Trophoblast cell (in vitro differentiated cells and primary cell): Measurements from ENCODE around the gene ELOVL2.

Experiments used
- DNase-seq, 2 donors: peaks; one replicate each; pipeline ENCODE4 v3.0.0-alpha.2; 2016
- H2AFZ ChIP-seq: 2 replicates; pipeline ENCODE4 v1.6.1; 2013; ENCODE audit warnings: low read length, moderate library complexity, mild to moderate bottlenecking; ENCODE audit not compliant: insufficient read depth, poor library complexity
- H2AK5ac ChIP-seq: 2 replicates; pipeline ENCODE4 v1.6.1; 2013; ENCODE audit warnings: mild to moderate bottlenecking, low read length
- H2BK120ac ChIP-seq: 2 replicates; pipeline ENCODE4 v1.6.1; 2013; ENCODE audit warnings: low read length, mild to moderate bottlenecking, moderate library complexity; ENCODE audit not compliant: insufficient read depth, poor library complexity
- H2BK12ac ChIP-seq: 2 replicates; pipeline ENCODE4 v1.6.1; 2013; ENCODE audit warnings: mild to moderate bottlenecking, low read length, moderate library complexity
- H2BK5ac ChIP-seq: 2 replicates; pipeline ENCODE4 v1.6.1; 2013; ENCODE audit warnings: low read length, low read depth, moderate library complexity, mild to moderate bottlenecking; ENCODE audit not compliant: poor library complexity
- H3K14ac ChIP-seq: 2 replicates; pipeline ENCODE4 v1.6.1; 2013; ENCODE audit warnings: mild to moderate bottlenecking, low read length
- H3K18ac ChIP-seq: 2 replicates; pipeline ENCODE4 v1.6.1; 2013; ENCODE audit warnings: mild to moderate bottlenecking, low read length
- H3K23ac ChIP-seq: 2 replicates; pipeline ENCODE4 v1.6.1; 2013; ENCODE audit warnings: low read length
- H3K27ac ChIP-seq: 2 replicates; pipeline ENCODE4 v1.5.1; 2013; ENCODE audit warnings: low read depth, mild to moderate bottlenecking, inconsistent platforms, low read length, moderate library complexity
- H3K27me3 ChIP-seq: 2 replicates; pipeline ENCODE4 v1.6.1; 2013; ENCODE audit warnings: inconsistent platforms, mild to moderate bottlenecking, low read length, moderate library complexity; ENCODE audit not compliant: insufficient read depth
- H3K36me3 ChIP-seq, 2 experiments: 1 replicate in 1 of 2; 2 replicates in 1 of 2; pipeline ENCODE4 v1.6.1; 2013; ENCODE audit warnings: low read length in 2 of 2, mild to moderate bottlenecking in 2 of 2, moderate library complexity in 1 of 2; ENCODE audit not compliant: insufficient read depth in 2 of 2, control insufficient read depth in 1 of 2
- H3K4ac ChIP-seq: 2 replicates; pipeline ENCODE4 v1.6.1; 2013; ENCODE audit warnings: low read depth, mild to moderate bottlenecking, low read length, moderate library complexity
- H3K4me1 ChIP-seq, 2 experiments: 1 replicate in 1 of 2; 2 replicates in 1 of 2; pipeline ENCODE4 v1.6.1; 2013; ENCODE audit warnings: low read length in 2 of 2, mild to moderate bottlenecking in 2 of 2, moderate library complexity in 1 of 2; ENCODE audit not compliant: insufficient read depth in 2 of 2, control insufficient read depth in 1 of 2
- H3K4me2 ChIP-seq: 2 replicates; pipeline ENCODE4 v1.6.1; 2013; ENCODE audit warnings: inconsistent platforms, mild to moderate bottlenecking, low read length, moderate library complexity
- H3K4me3 ChIP-seq: 2 replicates; pipeline ENCODE4 v1.5.1; 2013; ENCODE audit warnings: mild to moderate bottlenecking, low read depth, low read length, inconsistent platforms
- H3K79me1 ChIP-seq: one replicate; pipeline ENCODE4 v1.6.1; 2013; ENCODE audit warnings: low read length
- H3K79me2 ChIP-seq: 2 replicates; pipeline ENCODE4 v1.6.1; 2013; ENCODE audit warnings: low read length, mild to moderate bottlenecking; ENCODE audit not compliant: control insufficient read depth, insufficient read depth, poor library complexity
- H3K9ac ChIP-seq: 2 replicates; pipeline ENCODE4 v1.6.1; 2013; ENCODE audit warnings: mild to moderate bottlenecking, low read length
- H3K9me3 ChIP-seq: 2 replicates; pipeline ENCODE4 v1.6.1; 2013; ENCODE audit warnings: low read depth, mild to moderate bottlenecking, control low read depth, inconsistent platforms, low read length; ENCODE audit not compliant: insufficient read depth
- H4K12ac ChIP-seq: 2 replicates; pipeline ENCODE4 v1.6.1; 2013; ENCODE audit warnings: low read depth, mild to moderate bottlenecking, low read length, moderate library complexity
- H4K8ac ChIP-seq: 2 replicates; pipeline ENCODE4 v1.6.1; 2013; ENCODE audit warnings: low read depth, mild to moderate bottlenecking, low read length, moderate library complexity
- H4K91ac ChIP-seq: one replicate; pipeline ENCODE4 v1.6.1; 2013; ENCODE audit warnings: low read depth, mild to moderate bottlenecking, low read length, moderate library complexity
- WGBS: extraction: QIAGEN DNeasy Blood & Tissue Kit; methylation state at CpG from one replicate; pipeline ENCODE4 v1.1.7; 2013; ENCODE audit warnings: missing lambda C conversion rate; ENCODE audit not compliant: insufficient read length, insufficient coverage; ENCODE audit errors: extremely low coverage; 5-methylcytosine and 5-hydroxymethylcytosine counted together

Gene ELOVL2

DNA sequence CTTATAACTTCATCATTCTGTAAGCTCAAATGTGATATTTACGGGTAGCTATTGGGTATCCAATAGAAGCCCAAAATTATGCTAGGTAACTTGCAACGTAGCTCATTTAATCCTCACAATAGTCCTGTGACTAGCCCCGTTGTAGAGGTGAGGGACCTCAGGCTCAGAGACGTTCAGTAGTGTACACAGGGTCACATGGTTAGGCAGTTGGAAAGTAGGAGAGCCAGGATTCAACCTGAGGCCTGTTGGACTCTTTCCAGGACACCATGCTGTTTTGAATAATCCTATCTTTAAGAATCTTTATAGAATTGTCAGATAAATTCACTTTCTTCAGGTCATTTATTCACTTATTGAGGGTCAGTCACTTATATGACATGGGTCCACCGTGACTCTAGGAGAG lies 9.2 kb upstream of the ELOVL2 start:
- Histone ChIP-seq H3K14ac (no peak overlapping the region), H3K36me3 (no peaks in the 10 kb centered on the region), H4K8ac (no peak overlapping the region), H3K4me2 (no peak overlapping the region), H2BK5ac (no peak overlapping the region), H2BK120ac (no peak overlapping the region), H3K27me3 (no peaks in the 10 kb centered on the region), H3K18ac (no peak overlapping the region), H3K4me1 (no peaks in the 10 kb centered on the region), H3K27ac (no peak overlapping the region), H3K4me3 (no peak overlapping the region), H3K9me3 (no peaks in the 10 kb centered on the region), H3K4ac (no peak overlapping the region), H3K9ac (no peak overlapping the region), H3K79me2 (no peaks in the 10 kb centered on the region), H2AK5ac (no peak overlapping the region), H2BK12ac (no peak overlapping the region), H4K12ac (no peak overlapping the region), H2AFZ (no peak overlapping the region), H4K91ac (no peak overlapping the region), H3K79me1 (peaks cover 1% of the 10 kb centered on the region), H3K23ac (no peak overlapping the region)
- no peak for DNase-seq
- no CpG with 5 or more reads among the region's 5 CpGs for WGBS

GRCh38 chr6:11050731-11051130 lies 6.6 kb upstream of the ELOVL2 start:
- Histone ChIP-seq H3K18ac (no peak overlapping the region), H3K14ac (no peak overlapping the region), H2BK5ac (no peak overlapping the region), H3K79me1 (no peaks in the 10 kb centered on the region), H3K27me3 (no peaks in the 10 kb centered on the region), H3K4me3 (no peak overlapping the region), H3K36me3 (no peaks in the 10 kb centered on the region), H2AFZ (no peak overlapping the region), H2BK12ac (no peak overlapping the region), H4K8ac (no peak overlapping the region), H3K9ac (no peak overlapping the region), H3K79me2 (no peaks in the 10 kb centered on the region), H3K4me1 (no peaks in the 10 kb centered on the region), H3K9me3 (no peaks in the 10 kb centered on the region), H3K23ac (no peak overlapping the region), H2AK5ac (no peak overlapping the region), H4K12ac (no peak overlapping the region), H3K4ac (no peak overlapping the region), H2BK120ac (no peak overlapping the region), H3K4me2 (no peak overlapping the region), H3K27ac (no peak overlapping the region), H4K91ac (no peak overlapping the region)
- DNase-seq: peak; percentile 3 to 61
- WGBS: no CpG with 5 or more reads among the region's 2 CpGs

- H3K18ac ChIP-seq: no peak overlapping the region
- H3K14ac ChIP-seq: peak overlapping the region; percentile 62
- no peak overlapping the region for H3K4ac ChIP-seq
- H3K27ac ChIP-seq: no peak overlapping the region
- H4K12ac ChIP-seq: no peak overlapping the region
- H4K91ac ChIP-seq: no peak overlapping the region
- no peaks in the 10 kb centered on the region for H3K79me1 ChIP-seq
- peak overlapping the region; percentile 99 for H3K4me2 ChIP-seq
- no peak overlapping the region for H2AK5ac ChIP-seq
- no peak overlapping the region for H4K8ac ChIP-seq
- WGBS: no CpG with 5 or more reads among the region's 23 CpGs
- peak overlapping the region; percentile 82 for H2AFZ ChIP-seq
- H3K27me3 ChIP-seq: peaks cover 24% of the 10 kb centered on the region
- no peak overlapping the region for H3K23ac ChIP-seq
- H2BK120ac ChIP-seq: no peak overlapping the region
- no peak for DNase-seq
- peaks cover 2% of the 10 kb centered on the region for H3K9me3 ChIP-seq
- H3K4me3 ChIP-seq: peak overlapping the region; percentile 76
- no peak overlapping the region for H2BK12ac ChIP-seq
- no peaks in the 10 kb centered on the region for H3K36me3 ChIP-seq
- peaks cover 7 to 8% of the 10 kb centered on the region in 2 experiments for H3K4me1 ChIP-seq
- H2BK5ac ChIP-seq: no peak overlapping the region
- H3K9ac ChIP-seq: peak overlapping the region; percentile 35
- no peaks in the 10 kb centered on the region for H3K79me2 ChIP-seq
These were observed 635 bp upstream of the ELOVL2 start for GRCh38 chr6:11044712-11045167.

- no peak overlapping the region for H4K12ac ChIP-seq
- no peak overlapping the region for H3K27ac ChIP-seq
- no peak for DNase-seq
- no peak overlapping the region for H2BK12ac ChIP-seq
- H2BK120ac ChIP-seq: no peak overlapping the region
- H3K4me3 ChIP-seq: peak overlapping the region; percentile 76
- H3K27me3 ChIP-seq: peaks cover 24% of the 10 kb centered on the region
- H3K4me2 ChIP-seq: peak overlapping the region; percentile 99
- H3K4ac ChIP-seq: no peak overlapping the region
- no peak overlapping the region for H4K91ac ChIP-seq
- H2AK5ac ChIP-seq: no peak overlapping the region
- no peaks in the 10 kb centered on the region for H3K79me2 ChIP-seq
- H3K9me3 ChIP-seq: peaks cover 2% of the 10 kb centered on the region
- H3K18ac ChIP-seq: no peak overlapping the region
- H3K79me1 ChIP-seq: no peaks in the 10 kb centered on the region
- WGBS: no CpG with 5 or more reads among the region's 49 CpGs
- H3K23ac ChIP-seq: no peak overlapping the region
- no peaks in the 10 kb centered on the region for H3K36me3 ChIP-seq
- peak overlapping the region; percentile 50 for H2AFZ ChIP-seq
- peaks cover 7 to 8% of the 10 kb centered on the region in 2 experiments for H3K4me1 ChIP-seq
- H3K14ac ChIP-seq: no peak overlapping the region
- H2BK5ac ChIP-seq: no peak overlapping the region
- H3K9ac ChIP-seq: no peak overlapping the region
- H4K8ac ChIP-seq: no peak overlapping the region
These were observed 636 bp downstream of the ELOVL2 start for GRCh38 chr6:11043378-11043960.
